Small intestine (tissue), 7 donors: Measurements from ENCODE around the gene NRK. TPM values are rescaled to one million over a fixed set of nuclear protein-coding genes. Genes with fewer than 3 reads are reported as not detected.
A peak's percentile ranks its signal among the peaks of the same experiment; 100 is the strongest.

Experiments used
- DNase-seq, 2 donors: peaks; one replicate each; pipeline versions ENCODE4 v3.0.0 to v3.0.0-alpha.2; 2013
- FAIRE-seq: peaks from 2 replicates; lab custom pipeline; 2012; peaks lifted over from hg19 to GRCh38; lab: Jason Lieb, UNC
- H3K27ac ChIP-seq, 3 donors: one replicate each; pipeline ENCODE4 v1.5.1; 2013; ENCODE audit warnings: low read length in 2 of 3, mild to moderate bottlenecking in 2 of 3, control low read depth in 1 of 3, inconsistent platforms in 1 of 3, low read depth in 1 of 3, moderate library complexity in 1 of 3
- H3K27me3 ChIP-seq, 3 donors: one replicate each; pipeline ENCODE4 v1.6.1; 2013; ENCODE audit warnings: low read length in 3 of 3, inconsistent platforms in 1 of 3; ENCODE audit not compliant: control insufficient read depth in 3 of 3, insufficient read depth in 3 of 3
- H3K36me3 ChIP-seq, 3 donors: one replicate each; pipeline ENCODE4 v1.6.1; 2013; ENCODE audit warnings: low read length in 3 of 3, inconsistent platforms in 1 of 3, low read depth in 1 of 3, mild to moderate bottlenecking in 1 of 3, moderate library complexity in 1 of 3; ENCODE audit not compliant: control insufficient read depth in 3 of 3, insufficient read depth in 2 of 3
- H3K4me1 ChIP-seq, 3 donors: one replicate each; pipeline ENCODE4 v1.6.1; 2013; ENCODE audit warnings: low read length in 2 of 3, inconsistent platforms in 1 of 3, low read depth in 1 of 3, mild to moderate bottlenecking in 1 of 3, moderate library complexity in 1 of 3; ENCODE audit not compliant: control insufficient read depth in 3 of 3, insufficient read depth in 2 of 3
- H3K4me3 ChIP-seq, 3 donors: one replicate each; pipeline ENCODE4 v1.5.1; 2013; ENCODE audit warnings: low read length in 3 of 3, control low read depth in 1 of 3, inconsistent platforms in 1 of 3, low read depth in 1 of 3, mild to moderate bottlenecking in 1 of 3, moderate library complexity in 1 of 3
- H3K9me3 ChIP-seq, 2 donors: one replicate each; pipeline ENCODE4 v1.6.1; 2013; ENCODE audit warnings: low read depth in 1 of 2, low read length in 1 of 2; ENCODE audit not compliant: control insufficient read depth in 2 of 2, insufficient read depth in 1 of 2
- WGBS, 3 donors: extraction: QIAGEN DNeasy Blood & Tissue Kit; methylation state at CpG; one replicate each; pipeline ENCODE4 v1.1.7; 2013; 5-methylcytosine and 5-hydroxymethylcytosine counted together
- polyA plus RNA-seq, 4 donors: library from polyadenylated mRNA; stranded (reverse) in 3 of 4; unstranded in 1 of 4; fragments of 200-250 nt in 3 of 4; fragments of 120-200 nt in 1 of 4; gene quantifications; one replicate each; pipeline versions ENCODE4 v1.2.1 to v1.2.3, GENCODE V29; 2013
- donor health status: healthy with polysubstance abuse.
- donor health status: control.
- donor health status: control.
- donor health status: Bipolar disorder and iron deficiency.
- donor health status: healthy.

Gene NRK
- polyA plus RNA-seq, 4 donors, result 0.06 to 0.77 TPM; not detected in 2

DNA sequence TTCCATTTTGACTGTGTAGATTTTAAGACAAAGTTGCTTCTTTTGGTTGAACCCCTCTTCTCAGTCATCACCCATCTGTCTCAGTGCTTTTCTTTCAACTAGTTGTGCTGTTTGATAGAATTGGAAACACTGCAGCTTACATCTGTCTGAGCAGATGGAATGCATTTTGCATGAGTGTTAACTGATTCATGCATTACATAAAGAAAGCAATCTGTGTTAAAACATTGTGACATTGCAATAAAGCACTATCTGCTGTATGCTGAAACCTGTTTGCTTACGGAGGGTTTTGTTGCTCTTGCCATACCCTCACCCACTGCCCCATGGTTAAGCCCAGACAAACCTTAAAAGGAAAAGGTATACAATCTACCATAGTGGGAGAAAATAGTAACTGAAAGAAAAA is 47.4 kb downstream of the NRK start:
- FAIRE-seq (no peak), DNase-seq (no peak)
- Histone ChIP-seq H3K27ac (no peak overlapping the region), H3K27me3 (no peaks in the 10 kb centered on the region), H3K4me3 (no peak overlapping the region), H3K4me1 (no peaks in the 10 kb centered on the region), H3K9me3 (no peaks in the 10 kb centered on the region), H3K36me3 (no peaks in the 10 kb centered on the region)
- 69 to 96% (median 73%) methylated on average over 1 of the region's 1 CpG for WGBS, 3 donors

DNA sequence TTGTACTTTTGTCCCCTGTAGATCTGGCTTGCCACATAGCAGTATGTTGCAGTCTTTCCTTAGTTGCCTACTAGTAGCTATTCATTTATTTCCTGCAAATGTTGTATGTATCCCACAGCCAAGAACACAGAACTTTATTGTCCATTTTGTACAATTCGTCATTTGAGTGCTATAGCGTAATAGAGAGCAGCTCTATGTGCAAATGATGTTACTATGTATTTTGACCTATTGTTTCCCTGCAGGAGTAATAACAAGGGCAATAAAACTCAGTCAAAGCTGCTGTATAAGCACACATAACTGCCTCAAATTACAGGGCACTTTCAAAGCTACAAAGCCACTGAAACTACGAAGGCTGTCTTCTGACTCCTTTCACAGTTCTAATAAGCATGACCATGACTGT is 48.1 kb downstream of the NRK start:
- Histone ChIP-seq H3K27me3 (no peaks in the 10 kb centered on the region), H3K36me3 (no peaks in the 10 kb centered on the region), H3K4me1 (no peaks in the 10 kb centered on the region), H3K27ac (no peak overlapping the region), H3K4me3 (no peak overlapping the region), H3K9me3 (no peaks in the 10 kb centered on the region)
- 13 to 65% (median 39%) methylated on average over 3 of the region's 3 CpGs for WGBS, 3 donors
- FAIRE-seq (no peak), DNase-seq (peak; percentile 0 to 48)

DNA sequence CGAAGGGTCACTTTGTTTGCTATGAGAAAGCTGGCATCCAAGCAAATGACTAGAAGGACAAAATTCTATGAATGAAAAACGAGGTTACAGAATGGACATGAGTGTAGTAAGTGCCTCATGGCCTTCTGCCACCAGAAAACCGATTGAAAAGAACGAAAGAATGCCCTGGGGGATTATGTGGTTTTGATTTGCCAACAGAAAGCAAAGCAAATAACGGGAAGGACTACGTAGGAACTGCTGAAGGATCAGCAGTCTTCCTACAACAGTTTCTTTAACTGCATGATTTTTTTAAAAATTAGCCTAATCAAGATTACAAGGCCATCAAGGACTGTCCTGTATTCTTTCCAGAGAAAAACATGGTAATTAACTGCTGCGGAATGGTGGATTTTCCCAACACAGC is 50.6 kb downstream of the NRK start:
- no peaks in the 10 kb centered on the region for H3K36me3 ChIP-seq
- no peak overlapping the region for H3K4me3 ChIP-seq
- H3K27ac ChIP-seq, result no peak overlapping the region
- DNase-seq, result no peak
- no peak for FAIRE-seq
- no peaks in the 10 kb centered on the region for H3K27me3 ChIP-seq
- H3K9me3 ChIP-seq, result no peaks in the 10 kb centered on the region
- 64 to 75% (median 66%) methylated on average over 7 of the region's 7 CpGs for WGBS, 3 donors
- H3K4me1 ChIP-seq, result no peaks in the 10 kb centered on the region

DNA sequence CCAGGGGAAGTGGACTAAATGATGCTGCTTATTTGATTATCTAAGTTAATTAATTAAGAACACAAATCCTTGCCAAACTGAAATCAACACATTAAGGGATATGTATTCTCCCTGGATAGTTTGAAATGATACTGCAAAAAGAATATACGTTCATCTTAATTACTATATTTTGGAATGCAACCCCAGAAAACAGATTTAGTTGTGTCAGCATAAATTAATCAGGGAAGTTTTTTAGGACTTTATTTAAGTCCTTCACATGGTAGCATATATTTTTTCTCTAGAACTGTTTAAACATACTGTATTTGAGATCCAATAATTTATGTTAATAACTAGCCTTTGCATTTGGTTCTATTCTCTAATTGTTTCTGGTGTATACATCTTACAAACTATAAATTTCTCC is 52.5 kb downstream of the NRK start:
- FAIRE-seq, result no peak

DNA sequence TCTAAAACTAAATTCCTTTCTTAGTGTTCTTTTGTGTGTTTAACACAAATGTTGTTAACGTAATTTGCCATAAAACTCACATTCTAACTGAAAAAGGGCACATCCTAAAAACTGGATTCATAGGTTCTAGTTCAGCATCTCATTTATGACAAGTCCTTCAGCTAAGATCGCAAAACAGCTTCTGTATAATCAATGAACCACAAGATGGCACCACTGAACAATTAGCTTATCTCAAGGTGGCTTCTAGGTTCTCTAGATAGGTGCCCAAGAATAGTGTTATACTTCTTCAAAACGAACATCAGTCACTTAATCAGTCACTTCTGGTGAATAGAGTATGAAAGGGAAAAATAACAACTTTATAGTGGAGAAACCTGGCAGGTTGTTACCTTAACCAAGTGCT is 54.3 kb downstream of the NRK start:
- no peak for FAIRE-seq
- no peak overlapping the region for H3K4me3 ChIP-seq
- no peaks in the 10 kb centered on the region for H3K4me1 ChIP-seq
- H3K9me3 ChIP-seq, result no peaks in the 10 kb centered on the region
- H3K36me3 ChIP-seq, result no peaks in the 10 kb centered on the region
- 7 to 40% (median 8%) methylated on average over 3 of the region's 3 CpGs for WGBS, 3 donors
- DNase-seq, result peak; percentile 12 to 20
- no peak overlapping the region for H3K27ac ChIP-seq
- H3K27me3 ChIP-seq, result no peaks in the 10 kb centered on the region

More for the DNA sequence above, 52.5 kb downstream of the NRK start:
- Histone ChIP-seq H3K27me3 (no peaks in the 10 kb centered on the region), H3K27ac (no peak overlapping the region), H3K9me3 (no peaks in the 10 kb centered on the region), H3K4me3 (no peak overlapping the region), H3K4me1 (no peaks in the 10 kb centered on the region), H3K36me3 (no peaks in the 10 kb centered on the region)
- WGBS, 3 donors, result 65 to 79% (median 73%) methylated on average over 1 of the region's 1 CpG
- no peak for DNase-seq

DNA sequence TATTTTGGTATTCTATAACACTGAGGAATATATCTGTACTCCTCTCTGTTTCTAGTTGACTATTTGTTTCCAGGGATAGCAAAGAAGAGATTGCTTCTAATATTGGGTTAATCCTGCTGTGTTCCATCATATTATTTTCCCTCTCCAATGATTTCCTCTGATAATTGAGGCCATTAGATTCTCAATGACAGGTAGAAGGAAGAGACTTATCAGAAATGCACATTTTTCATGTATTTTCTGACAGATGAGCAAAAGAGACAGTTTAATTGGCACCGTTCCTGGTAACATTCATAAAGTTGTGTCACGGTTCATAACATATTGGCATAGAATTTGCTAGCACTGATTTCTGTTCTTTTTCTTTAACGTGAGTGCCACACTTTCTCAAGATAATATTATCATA is 58.2 kb downstream of the NRK start:
- DNase-seq (no peak), FAIRE-seq (no peak)
- Histone ChIP-seq H3K9me3 (no peaks in the 10 kb centered on the region), H3K4me1 (no peaks in the 10 kb centered on the region), H3K36me3 (no peaks in the 10 kb centered on the region), H3K27me3 (no peaks in the 10 kb centered on the region), H3K4me3 (no peak overlapping the region), H3K27ac (no peak overlapping the region)
- 60 to 77% (median 77%) methylated on average over 3 of the region's 3 CpGs for WGBS, 3 donors

DNA sequence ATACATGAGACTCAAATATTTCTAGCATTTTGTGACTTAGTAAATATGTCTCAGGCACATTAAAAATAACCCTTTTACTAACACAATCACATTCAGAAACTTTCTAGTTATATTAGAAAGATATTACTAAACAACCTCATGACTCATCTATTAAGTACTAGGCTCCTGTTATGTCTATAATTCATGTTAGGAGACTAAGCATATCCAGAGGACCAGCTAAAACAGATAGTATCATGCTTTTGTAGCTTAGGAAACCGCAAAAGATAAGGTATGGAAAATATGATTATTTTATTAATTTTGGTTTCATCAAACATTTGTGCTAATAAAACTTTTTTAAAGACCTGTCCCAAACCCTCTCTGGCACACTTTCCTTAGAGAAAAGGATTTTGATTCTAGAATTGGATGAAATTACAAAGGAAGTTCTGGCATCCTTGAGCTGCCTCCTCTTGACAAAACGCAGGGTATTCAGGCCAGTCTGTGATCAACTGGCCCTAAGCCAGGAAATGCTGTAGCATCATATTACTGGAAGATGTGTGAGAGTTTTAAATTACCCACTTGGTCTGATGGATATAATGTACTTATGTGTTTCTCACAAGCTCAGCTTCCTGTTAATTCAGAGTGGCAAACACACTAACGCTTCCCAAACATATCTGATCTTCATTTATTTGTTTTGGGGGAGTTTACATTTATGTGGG is 60.4 kb downstream of the NRK start:
- H3K9me3 ChIP-seq, result no peaks in the 10 kb centered on the region
- H3K27ac ChIP-seq, result no peak overlapping the region
- whole genome bisulfite sequencing, 3 donors, result 42 to 58% (median 52%) methylated on average over 3 of the region's 3 CpGs
- no peak for FAIRE-seq
- DNase-seq, result no peak
- no peak overlapping the region for H3K4me3 ChIP-seq
- H3K27me3 ChIP-seq, result no peaks in the 10 kb centered on the region
- no peaks in the 10 kb centered on the region for H3K4me1 ChIP-seq
- no peaks in the 10 kb centered on the region for H3K36me3 ChIP-seq

DNA sequence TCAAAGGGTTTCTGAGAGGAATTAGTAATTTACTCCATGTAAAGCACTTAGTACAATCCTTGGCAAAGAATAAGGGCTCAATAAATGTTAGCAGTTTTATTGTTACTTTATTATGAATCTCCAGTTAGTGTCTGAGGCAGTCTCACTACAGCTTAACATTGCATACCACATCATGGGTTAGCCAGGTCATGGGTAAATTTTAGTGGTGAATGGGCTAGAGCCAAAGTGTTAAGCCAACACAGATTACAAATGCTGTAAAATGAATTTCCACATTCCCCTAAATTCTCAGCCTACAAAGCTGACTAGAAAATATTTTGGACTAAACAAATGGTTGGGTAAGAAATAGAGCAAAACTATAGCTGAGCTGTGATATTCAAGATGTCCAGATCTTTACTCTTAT is 72.4 kb downstream of the NRK start:
- no peaks in the 10 kb centered on the region for H3K27me3 ChIP-seq
- no peak overlapping the region for H3K4me3 ChIP-seq
- DNase-seq (no peak), FAIRE-seq (no peak)
- no peaks in the 10 kb centered on the region for H3K9me3 ChIP-seq
- no peaks in the 10 kb centered on the region for H3K4me1 ChIP-seq
- H3K27ac ChIP-seq, result no peak overlapping the region
- no peaks in the 10 kb centered on the region for H3K36me3 ChIP-seq

DNA sequence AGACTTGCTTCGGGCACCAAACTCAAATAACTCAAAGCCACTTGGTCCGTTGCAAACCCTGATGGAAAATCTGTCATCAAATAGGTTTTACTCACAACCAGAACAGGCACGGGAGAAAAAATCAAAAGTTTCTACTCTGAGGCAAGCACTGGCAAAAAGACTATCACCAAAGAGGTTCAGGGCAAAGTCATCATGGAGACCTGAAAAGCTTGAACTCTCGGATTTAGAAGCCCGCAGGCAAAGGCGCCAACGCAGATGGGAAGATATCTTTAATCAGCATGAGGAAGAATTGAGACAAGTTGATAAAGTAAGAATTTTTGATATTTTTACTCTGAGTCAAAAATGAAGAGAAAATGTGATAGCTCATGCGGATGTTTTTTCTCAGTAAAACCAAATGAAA is 87.2 kb downstream of the NRK start:
- DNase-seq (no peak), FAIRE-seq (no peak)
- Histone ChIP-seq H3K27me3 (no peaks in the 10 kb centered on the region), H3K36me3 (no peaks in the 10 kb centered on the region), H3K9me3 (no peaks in the 10 kb centered on the region), H3K4me1 (no peaks in the 10 kb centered on the region), H3K27ac (no peak overlapping the region), H3K4me3 (no peak overlapping the region)
- WGBS, 3 donors, result 85 to 91% (median 90%) methylated on average over 8 of the region's 8 CpGs
